Right lobe of liver (tissue), 6 donors: ENCODE data around the gene PFN3. TPM values are rescaled to one million over a fixed set of nuclear protein-coding genes. Genes with fewer than 3 reads are reported as not detected.

ENCODE experiments used
- ATAC-seq, 4 donors: fragments of 200-7000 bp; cut with Tn5 transposase; one replicate each; pipeline ENCODE4 v1.9.1; 2020; ENCODE audit warnings: mild to moderate bottlenecking in 4 of 4, moderate library complexity in 4 of 4
- DNase-seq, 3 donors: peaks; one replicate each; pipeline ENCODE4 v3.0.0-alpha.2; 2020
- H3K27ac ChIP-seq, 3 donors: fragments of 200-600 bp; one replicate each; pipeline ENCODE4 v1.8.0; 2022
- H3K27me3 ChIP-seq, 2 donors: fragments of 200-600 bp; one replicate each; pipeline ENCODE4 v1.8.0; 2022
- H3K36me3 ChIP-seq, 4 donors: fragments of 200-600 bp; sonication (generic) in 1 of 4; one replicate each; pipeline versions ENCODE4 v1.5.1 to v1.8.0; 2017 to 2022; ENCODE audit warnings: control low read depth in 1 of 4
- H3K4me1 ChIP-seq, 4 donors: fragments of 200-600 bp; sonication (generic) in 1 of 4; one replicate each; pipeline versions ENCODE4 v1.5.1 to v1.8.0; 2017 to 2022; ENCODE audit warnings: control low read depth in 1 of 4
- H3K4me3 ChIP-seq, 3 donors: fragments of 200-600 bp; one replicate each; pipeline ENCODE4 v1.8.0; 2022
- H3K9me3 ChIP-seq, 4 donors: fragments of 200-600 bp; sonication (generic) in 1 of 4; one replicate each; pipeline versions ENCODE4 v1.5.1 to v1.8.0; 2017 to 2022; ENCODE audit warnings: control low read depth in 1 of 4
- CTCF ChIP-seq, 4 donors: fragments of 200-600 bp in 3 of 4; fragments of 450-650 bp in 1 of 4; IDR thresholded peaks; one replicate each; pipeline versions ENCODE4 v1.5.1 to v1.8.0; 2016 to 2022; ENCODE audit warnings: antibody characterized with exemption in 4 of 4, mild to moderate bottlenecking in 2 of 4
- POLR2A ChIP-seq: fragments of 450-650 bp; IDR thresholded peaks from one replicate; pipeline ENCODE4 v1.6.1; 2017; ENCODE audit warnings: antibody characterized with exemption, mild to moderate bottlenecking
- WGBS: methylation state at CpG from one replicate; pipeline ENCODE4 v1.1.6; 2018; ENCODE audit warnings: low coverage, low lambda C conversion rate; ENCODE audit not compliant: insufficient coverage; ENCODE audit errors: missing lambda C conversion rate; 5-methylcytosine and 5-hydroxymethylcytosine counted together
- intact Hi-C, 2 donors: fragments of 100-400 bp; cut with DNase I; formaldehyde crosslinking; loops; one replicate each; pipeline versions ENCODE4 v1.11.2 to v1.14.1; 2022
- total RNA-seq, 6 experiments: library from RNA; depleted of rRNA in 2 of 6; stranded (reverse); fragments of >200 nt in 2 of 6; fragmentation: NEBNext Ultra II Directional in 3 of 6; extraction: Animal tissue kit (Norgen Biotek cat#: 25700) in 3 of 6; gene quantifications; one replicate each; pipeline versions ENCODE4 v1.1.0 to v1.2.4, GENCODE V29; 2016 to 2023
- donor health status: DM: no; HTN: yes; CAD: no.
- donor health status: DM: no; HTN: no; CAD: no.
- donor health status: DM: no; HTN: no; CAD: no.
- donor health status: DM: no; HTN: yes; CAD: no.
- donor health status: DM: no; HTN: yes; CAD: no.

The PFN3 gene
- total RNA-seq, 6 experiments from 2014 or later: not detected

GRCh38 chr5:177403102-177403791, 2.8 kb upstream of the PFN3 start:
- Histone ChIP-seq H3K27ac (no peak overlapping the region), H3K4me1 (peaks cover 0 to 36% (median 4%) of the 10 kb centered on the region in 4 donors), H3K9me3 (no peaks in the 10 kb centered on the region), H3K4me3 (peak overlapping the region in 2 of 3 donors; percentile 34 to 42), H3K27me3 (no peaks in the 10 kb centered on the region), H3K36me3 (peaks cover 0 to 15% (median 5%) of the 10 kb centered on the region in 4 donors)
- intact Hi-C loops: loop anchor here in 1 of 2 donors (5.0 kb wide), 1 partner anchor 34 kb away; no protein-coding TSS in a partner anchor
- whole genome bisulfite sequencing: 24% methylated on average over 16 of the region's 61 CpGs
- ATAC-seq (no peak), DNase-seq (no peak)
- TF ChIP-seq CTCF (IDR thresholded peaks at IDR 0.05) (no peak), POLR2A (no peak)

GRCh38 chr5:177402271-177403043, 2.0 kb upstream of the PFN3 start:
- Histone ChIP-seq H3K4me3 (no peak overlapping the region), H3K36me3 (peaks cover 0 to 15% (median 5%) of the 10 kb centered on the region in 4 donors), H3K9me3 (no peaks in the 10 kb centered on the region), H3K27me3 (no peaks in the 10 kb centered on the region), H3K27ac (no peak overlapping the region), H3K4me1 (peaks cover 0 to 31% (median under 1%) of the 10 kb centered on the region in 4 donors)
- DNase-seq (no peak), ATAC-seq (no peak)
- TF ChIP-seq POLR2A (no peak), CTCF (IDR thresholded peaks at IDR 0.05) (no peak)
- no CpG with 5 or more reads among the region's 49 CpGs for WGBS
- intact Hi-C loops: loop anchor here in 1 of 2 donors (5.0 kb wide), 1 partner anchor 35 kb away; no protein-coding TSS in a partner anchor

GRCh38 chr5:177397875-177398390, 2.5 kb downstream of the PFN3 start:
- Histone ChIP-seq H3K4me3 (no peak overlapping the region), H3K9me3 (no peaks in the 10 kb centered on the region), H3K36me3 (peaks cover 0 to 9% (median 0%) of the 10 kb centered on the region in 4 donors), H3K27me3 (no peaks in the 10 kb centered on the region), H3K4me1 (peaks cover 0 to 9% (median 0%) of the 10 kb centered on the region in 4 donors), H3K27ac (no peak overlapping the region)
- WGBS: 69% methylated on average over 5 of the region's 16 CpGs
- DNase-seq: no peak
- TF ChIP-seq POLR2A (no peak), CTCF (IDR thresholded peaks at IDR 0.05) (no peak)
- intact Hi-C loops: loop anchor here in 1 of 2 donors (5.0 kb wide), 1 partner anchor 54 kb away; no protein-coding TSS in a partner anchor
- ATAC-seq: no peak

DNA sequence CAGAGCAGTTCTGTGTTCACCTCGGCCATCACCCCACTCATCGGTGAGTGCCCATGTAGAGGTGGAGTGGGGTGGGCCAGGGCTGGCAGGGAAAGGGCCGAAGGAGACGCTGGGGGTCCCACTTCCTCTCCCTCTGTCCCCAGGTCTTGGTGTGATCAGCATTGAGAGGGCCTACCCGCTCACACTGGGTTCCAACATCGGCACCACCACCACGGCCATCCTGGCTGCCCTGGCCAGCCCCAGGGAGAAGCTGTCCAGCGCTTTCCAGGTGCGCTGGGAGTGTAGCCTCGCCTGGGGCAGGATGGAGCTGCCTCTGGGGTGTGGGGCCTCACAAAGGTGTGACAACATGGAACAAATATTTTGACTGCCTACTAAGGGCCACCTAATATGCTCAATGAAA, 3.7 kb downstream of the PFN3 start:
- DNase-seq: no peak
- ATAC-seq: no peak
- intact Hi-C loops: loop anchor here in 1 of 2 donors (5.0 kb wide), 1 partner anchor 55 kb away; no protein-coding TSS in a partner anchor

More for the DNA sequence above, 3.7 kb downstream of the PFN3 start:
- TF ChIP-seq POLR2A (no peak), CTCF (IDR thresholded peaks at IDR 0.05) (no peak)
- Histone ChIP-seq H3K27ac (no peak overlapping the region), H3K4me3 (no peak overlapping the region), H3K4me1 (peaks cover 0 to 9% (median 0%) of the 10 kb centered on the region in 4 donors), H3K36me3 (no peaks in the 10 kb centered on the region), H3K27me3 (no peaks in the 10 kb centered on the region), H3K9me3 (no peaks in the 10 kb centered on the region)
- 90% methylated on average over 2 of the region's 10 CpGs for WGBS
